Nephron progenitor cell (in vitro differentiated cells): ENCODE data around the gene KCND3.

Experiments used
- DNase-seq: peaks from one replicate; pipeline ENCODE4 v3.0.0; 2021
- H3K27ac Mint-ChIP-seq: 2 replicates; pipeline ENCODE4 v1.8.0; 2021; ENCODE audit warnings: mild to moderate bottlenecking, moderate library complexity, mixed read lengths
- H3K27me3 Mint-ChIP-seq: 2 replicates; pipeline ENCODE4 v1.8.0; 2021; ENCODE audit warnings: mild to moderate bottlenecking, low read depth, mixed read lengths; ENCODE audit not compliant: poor library complexity
- H3K36me3 Mint-ChIP-seq: 2 replicates; pipeline ENCODE4 v1.8.0; 2021; ENCODE audit warnings: low read depth, mixed read lengths
- H3K4me1 Mint-ChIP-seq: 2 replicates; pipeline ENCODE4 v1.8.0; 2021; ENCODE audit warnings: mixed read lengths
- H3K4me3 Mint-ChIP-seq: 2 replicates; pipeline ENCODE4 v1.8.0; 2021; ENCODE audit warnings: mild to moderate bottlenecking, moderate library complexity, mixed read lengths
- H3K9me3 Mint-ChIP-seq: 2 replicates; pipeline ENCODE4 v1.8.0; 2021; ENCODE audit warnings: mild to moderate bottlenecking, moderate library complexity, mixed read lengths
- CTCF ChIP-seq: fragments of 200-600 bp; sonication (generic); IDR thresholded peaks from 2 replicates; pipeline ENCODE4 v1.5.0; 2021; ENCODE audit warnings: antibody characterized with exemption

The KCND3 gene

DNA sequence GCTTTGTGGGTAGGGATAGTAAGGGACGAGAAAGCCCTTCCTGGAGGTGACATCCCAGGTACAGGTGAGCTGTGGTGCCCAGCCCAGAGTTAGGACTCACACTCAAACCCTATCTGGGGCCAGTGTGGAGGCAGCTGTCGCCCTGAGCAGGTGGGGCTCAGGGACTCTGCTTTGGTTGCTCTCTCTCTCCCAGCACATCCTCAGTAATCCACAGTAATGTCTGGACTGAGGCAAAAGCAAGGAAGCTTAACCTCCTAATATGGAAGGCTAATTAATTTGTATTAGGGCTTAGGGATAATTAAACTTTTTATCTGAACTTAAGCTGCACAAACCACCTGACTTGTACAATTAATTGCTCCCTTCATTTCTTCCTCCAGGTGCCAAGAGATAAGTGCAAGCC, 195.5 kb downstream of the KCND3 start:
- H3K27ac Mint-ChIP-seq: no peak overlapping the region
- no peak for DNase-seq
- H3K4me1 Mint-ChIP-seq: peaks cover 5% of the 10 kb centered on the region
- no peak for TF ChIP-seq CTCF
- peaks cover 16% of the 10 kb centered on the region for H3K27me3 Mint-ChIP-seq
- H3K9me3 Mint-ChIP-seq: no peaks in the 10 kb centered on the region
- H3K4me3 Mint-ChIP-seq: no peak overlapping the region
- no peaks in the 10 kb centered on the region for H3K36me3 Mint-ChIP-seq

DNA sequence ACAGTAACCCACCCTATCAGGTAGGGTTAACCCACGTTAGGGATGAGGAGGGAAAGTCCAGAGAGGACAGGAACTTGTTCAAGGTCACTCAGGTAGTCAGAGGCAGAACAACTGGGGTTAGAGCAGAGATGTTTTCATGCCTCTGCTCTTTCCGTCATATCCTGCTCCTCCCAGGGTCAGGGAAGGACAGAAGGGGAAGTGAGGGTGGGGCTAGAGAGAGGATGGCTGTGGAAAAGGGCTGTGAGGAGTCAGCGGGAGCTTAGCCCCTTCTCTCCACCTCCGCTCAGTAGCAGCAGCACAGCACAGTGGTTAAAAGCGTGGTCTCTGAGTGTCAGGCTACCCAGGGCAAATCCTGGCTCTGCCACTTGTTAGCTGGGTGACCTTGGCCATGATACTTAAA, 197.2 kb downstream of the KCND3 start:
- Mint-ChIP-seq H3K27ac (no peak overlapping the region), H3K4me1 (peaks cover 5% of the 10 kb centered on the region), H3K36me3 (no peaks in the 10 kb centered on the region), H3K27me3 (peaks cover 23% of the 10 kb centered on the region), H3K4me3 (no peak overlapping the region), H3K9me3 (no peaks in the 10 kb centered on the region)
- no peak for TF ChIP-seq CTCF
- no peak for DNase-seq

GRCh38 chr1:111791776-111792175, 197.7 kb downstream of the KCND3 start:
- no peak overlapping the region for H3K4me3 Mint-ChIP-seq
- DNase-seq: no peak
- H3K27ac Mint-ChIP-seq: no peak overlapping the region
- peaks cover 25% of the 10 kb centered on the region for H3K27me3 Mint-ChIP-seq
- no peaks in the 10 kb centered on the region for H3K36me3 Mint-ChIP-seq
- peaks cover 5% of the 10 kb centered on the region for H3K4me1 Mint-ChIP-seq
- TF ChIP-seq CTCF: no peak
- no peaks in the 10 kb centered on the region for H3K9me3 Mint-ChIP-seq

GRCh38 chr1:111789666-111790316, 199.7 kb downstream of the KCND3 start:
- TF ChIP-seq CTCF: no peak
- peaks cover 5% of the 10 kb centered on the region for H3K4me1 Mint-ChIP-seq
- DNase-seq: no peak
- H3K9me3 Mint-ChIP-seq: no peaks in the 10 kb centered on the region
- H3K4me3 Mint-ChIP-seq: no peak overlapping the region
- H3K27ac Mint-ChIP-seq: no peak overlapping the region
- H3K36me3 Mint-ChIP-seq: no peaks in the 10 kb centered on the region
- peaks cover 29% of the 10 kb centered on the region for H3K27me3 Mint-ChIP-seq

DNA sequence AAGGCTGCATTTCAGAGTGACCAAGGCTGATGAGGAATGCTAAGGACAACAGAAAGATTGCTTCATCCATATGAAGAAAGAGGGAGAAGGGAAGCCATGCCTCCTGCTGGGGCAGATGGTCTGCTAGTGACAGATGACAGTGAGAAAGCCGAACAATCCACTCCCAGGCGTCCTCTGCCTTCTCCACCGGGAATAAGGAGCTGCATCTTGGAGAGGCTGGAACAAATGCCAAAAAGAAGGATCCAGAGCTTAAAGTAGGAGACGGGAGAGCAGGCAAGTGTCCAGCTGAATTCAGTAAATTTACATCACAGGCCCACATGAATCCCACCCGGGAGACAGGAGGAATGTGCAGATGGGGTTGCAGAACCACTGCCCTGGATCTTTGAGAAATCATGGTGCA, 200.3 kb downstream of the KCND3 start:
- H3K36me3 Mint-ChIP-seq: no peaks in the 10 kb centered on the region
- peaks cover 5% of the 10 kb centered on the region for H3K4me1 Mint-ChIP-seq
- DNase-seq: no peak
- H3K27me3 Mint-ChIP-seq: peaks cover 33% of the 10 kb centered on the region
- no peak overlapping the region for H3K4me3 Mint-ChIP-seq
- TF ChIP-seq CTCF: no peak
- no peak overlapping the region for H3K27ac Mint-ChIP-seq
- H3K9me3 Mint-ChIP-seq: no peaks in the 10 kb centered on the region

DNA sequence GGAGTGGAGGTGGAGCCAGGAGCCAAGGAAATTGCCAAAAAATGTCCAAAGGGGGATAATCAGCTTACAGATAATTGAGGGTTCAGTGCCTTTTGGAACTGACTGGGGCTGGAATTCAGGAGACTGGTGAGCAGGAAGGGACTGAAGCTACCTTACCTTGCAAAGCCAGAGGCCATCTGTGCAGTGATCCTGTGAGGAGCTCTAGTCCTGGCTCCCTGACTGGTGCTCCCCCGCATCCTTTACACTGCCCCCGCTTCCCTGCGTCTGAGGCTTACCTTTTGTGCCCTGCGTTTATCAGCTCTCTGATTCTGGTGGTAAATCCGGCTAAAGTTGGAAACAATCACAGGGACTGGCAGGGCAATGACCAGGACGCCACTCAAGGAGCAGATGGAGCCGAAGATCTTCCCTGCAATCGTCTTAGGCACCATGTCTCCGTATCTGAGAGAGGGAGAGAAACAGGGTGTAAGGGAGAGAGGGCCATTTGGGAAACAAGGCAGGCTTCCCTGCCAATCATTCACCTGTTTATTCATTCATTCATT, 202.7 kb downstream of the KCND3 start:
- no peak overlapping the region for H3K4me3 Mint-ChIP-seq
- H3K27me3 Mint-ChIP-seq: peaks cover 26% of the 10 kb centered on the region
- no peak for DNase-seq
- no peaks in the 10 kb centered on the region for H3K36me3 Mint-ChIP-seq
- H3K27ac Mint-ChIP-seq: no peak overlapping the region
- no peak for TF ChIP-seq CTCF
- H3K9me3 Mint-ChIP-seq: no peaks in the 10 kb centered on the region
- H3K4me1 Mint-ChIP-seq: no peaks in the 10 kb centered on the region
